Measurements from ENCODE around the gene SNRNP48. TPM values are rescaled to one million over a fixed set of nuclear protein-coding genes. Genes with fewer than 3 reads are reported as not detected.

Gene SNRNP48
- total and polyA plus RNA-seq, 2 of the 8 experiments (the other 6 are each of a cell fraction or from before 2014, with no cell fraction given) = 7.7 to 21.0 TPM

GRCh38 chr6:7572213-7572943 is 17.6 kb upstream of the SNRNP48 start (continued):
- TF ChIP-seq EZH2 (IDR thresholded peaks at IDR 0.05; ENCODE audit: low read depth, low read length, severe bottlenecking) = no peak
- TF ChIP-seq NANOG (IDR thresholded peaks at IDR 0.05; ENCODE audit: insufficient read depth, low read depth, low read length, poor library complexity, severe bottlenecking) = no peak
- no peak for TF ChIP-seq SP1 (IDR thresholded peaks at IDR 0.05; ENCODE audit: low read depth, low read length)
- TF ChIP-seq RNF2 (IDR thresholded peaks at IDR 0.05; ENCODE audit: borderline replicate concordance, low read depth, low read length, missing control alignments, poor library complexity, severe bottlenecking) = no peak
- TF ChIP-seq CHD2 (IDR thresholded peaks at IDR 0.05; ENCODE audit: low read length) = no peak
- no peak for TF ChIP-seq FOSL1 (IDR thresholded peaks at IDR 0.05; ENCODE audit: insufficient read depth, low read depth, low read length)

Measured in H1 (cell line).